NCI-H510A treated with DMSO at 0.1 percent for 48 hours (cell line): Measurements from ENCODE around the gene ATG7.
"Not testable (repeated sequence)": the region's sequence is repeated elsewhere in the genome, so short reads cannot be mapped to it uniquely, and the experiment has no call there.

Experiments used
- DNase-seq: peaks from one replicate; lab custom pipeline; 2025; lab: John Stamatoyannopoulos, UW

Gene ATG7

DNA sequence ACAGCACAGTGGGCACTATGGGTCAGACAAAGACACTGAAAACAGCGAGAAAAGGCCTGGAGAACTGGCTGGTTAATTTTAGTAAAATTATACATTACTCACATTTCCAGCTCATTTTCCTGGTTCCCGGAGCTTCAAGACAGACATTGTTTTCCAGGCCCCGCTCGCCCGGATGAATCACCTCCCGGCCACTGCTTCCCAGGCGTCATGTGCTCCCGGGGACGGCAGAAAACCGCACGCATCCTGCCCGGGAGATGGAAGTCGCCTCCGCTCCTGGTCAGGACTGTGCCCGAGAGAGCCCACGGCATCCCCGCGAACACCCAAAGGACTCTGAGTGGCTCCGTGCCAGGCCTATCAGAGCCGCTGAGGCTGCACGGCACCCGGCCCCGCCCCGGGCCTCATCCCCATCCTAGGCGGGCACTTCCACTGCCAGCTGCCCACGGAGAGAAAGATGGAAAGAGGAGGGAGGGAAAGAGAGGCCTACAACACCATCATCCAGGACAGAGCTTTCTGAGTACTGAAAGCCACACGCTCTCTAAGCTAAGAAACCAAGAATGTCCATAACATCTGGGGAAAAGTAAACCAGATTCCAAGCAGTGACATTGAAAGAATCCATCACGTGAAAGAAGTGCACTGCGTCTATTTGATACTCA is 296.4 kb downstream of the ATG7 start:
- DNase-seq: no peak

DNA sequence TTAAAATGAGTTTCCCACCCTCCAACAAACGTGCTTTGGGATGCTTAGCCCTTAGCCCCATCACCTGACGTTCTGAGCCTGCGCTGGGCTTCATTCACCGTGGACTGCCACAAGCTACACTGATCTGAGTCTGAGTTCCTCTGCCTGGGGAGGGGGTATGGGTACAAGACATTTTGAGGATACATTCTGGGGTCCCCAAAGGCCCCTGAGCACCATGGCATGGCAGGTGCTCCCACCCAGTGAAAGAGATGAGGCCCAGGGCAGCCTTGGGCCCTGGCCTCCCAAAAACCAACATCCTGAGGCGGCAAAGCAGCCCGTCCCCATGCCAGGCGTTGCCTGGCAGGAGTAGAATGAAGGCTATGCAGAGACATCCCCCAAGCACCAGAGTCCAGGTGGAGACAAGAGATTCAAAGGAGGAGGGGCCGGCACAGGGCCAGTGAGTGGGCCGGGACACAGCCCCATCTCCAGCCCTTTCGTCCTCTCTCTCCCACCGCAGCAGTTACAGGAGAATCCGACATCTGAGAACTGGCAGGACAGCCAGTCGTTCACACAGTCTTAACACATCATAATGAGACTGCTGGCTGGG is 297.1 kb downstream of the ATG7 start:
- no peak for DNase-seq

DNA sequence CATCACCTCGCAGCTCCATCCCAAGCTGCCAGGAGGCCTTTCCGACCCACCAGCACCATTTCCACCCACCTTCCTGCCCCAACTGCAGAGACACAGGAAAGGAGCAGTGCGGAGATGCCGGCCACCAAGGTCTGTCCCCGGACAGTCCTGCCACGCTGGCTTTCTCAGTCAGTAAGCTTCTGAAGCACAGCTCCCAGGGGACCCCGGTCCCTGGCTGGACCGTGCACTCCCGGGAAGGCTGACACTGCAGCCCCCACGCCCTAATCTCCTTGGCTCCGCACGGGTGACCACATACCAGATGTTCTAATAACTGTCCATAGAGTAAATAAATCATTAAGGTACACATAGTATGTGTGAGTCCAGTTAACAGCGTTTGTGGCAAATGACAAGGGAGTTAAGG is 298.1 kb downstream of the ATG7 start:
- no peak for DNase-seq

DNA sequence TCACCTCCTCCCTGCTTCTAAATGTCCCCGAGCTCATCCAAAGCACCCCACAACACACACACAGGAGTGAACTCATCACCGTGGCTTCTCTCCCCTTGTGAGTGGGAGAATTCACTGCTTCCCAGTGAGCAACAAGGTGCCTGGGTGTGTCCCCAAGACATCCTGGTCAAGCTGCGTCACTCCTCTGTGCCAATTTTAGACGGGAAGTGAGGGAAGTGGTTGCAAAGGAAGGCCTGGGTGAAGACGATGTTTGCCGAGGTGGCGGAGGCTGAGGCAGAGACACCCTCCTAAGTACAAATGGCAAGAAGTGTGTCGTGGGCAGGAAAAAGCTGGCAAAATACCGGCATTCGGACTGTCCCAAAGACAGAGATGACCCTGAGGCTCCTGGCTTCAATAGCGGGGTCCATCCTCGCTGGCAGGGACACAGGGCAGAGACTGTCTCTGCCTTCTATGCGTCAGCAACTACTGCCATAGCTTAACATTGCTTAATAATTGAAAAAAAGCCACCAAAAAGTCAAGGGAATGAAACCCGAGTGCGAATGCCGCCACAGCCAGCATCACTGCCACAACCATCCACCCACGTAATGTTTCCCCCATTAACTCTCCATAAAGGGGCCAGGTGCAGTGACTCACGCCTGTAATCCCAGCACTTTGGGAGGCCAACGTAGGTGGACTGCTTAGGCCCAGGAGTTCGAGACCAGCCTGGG is 298.7 kb downstream of the ATG7 start:
- DNase-seq: no peak

DNA sequence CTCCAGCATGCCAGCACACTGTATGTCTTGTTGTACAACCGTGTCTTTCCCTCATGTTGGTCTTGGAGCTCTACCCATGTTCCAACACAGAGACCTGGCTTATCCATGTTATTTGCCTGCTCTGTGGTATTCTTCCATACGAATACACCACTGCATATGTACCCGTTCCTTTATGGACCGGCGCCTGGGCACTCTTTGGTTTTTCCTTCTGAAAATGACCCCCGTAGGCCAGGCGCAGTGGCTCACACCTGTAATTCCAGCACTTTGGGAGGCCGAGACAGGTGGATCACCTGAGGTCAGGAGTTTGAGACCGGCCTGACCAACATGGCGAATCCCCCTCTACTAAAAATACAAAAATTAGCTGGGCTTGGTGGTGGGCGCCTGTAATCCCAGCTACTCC is 300.5 kb downstream of the ATG7 start:
- not testable (repeated sequence) for DNase-seq

DNA sequence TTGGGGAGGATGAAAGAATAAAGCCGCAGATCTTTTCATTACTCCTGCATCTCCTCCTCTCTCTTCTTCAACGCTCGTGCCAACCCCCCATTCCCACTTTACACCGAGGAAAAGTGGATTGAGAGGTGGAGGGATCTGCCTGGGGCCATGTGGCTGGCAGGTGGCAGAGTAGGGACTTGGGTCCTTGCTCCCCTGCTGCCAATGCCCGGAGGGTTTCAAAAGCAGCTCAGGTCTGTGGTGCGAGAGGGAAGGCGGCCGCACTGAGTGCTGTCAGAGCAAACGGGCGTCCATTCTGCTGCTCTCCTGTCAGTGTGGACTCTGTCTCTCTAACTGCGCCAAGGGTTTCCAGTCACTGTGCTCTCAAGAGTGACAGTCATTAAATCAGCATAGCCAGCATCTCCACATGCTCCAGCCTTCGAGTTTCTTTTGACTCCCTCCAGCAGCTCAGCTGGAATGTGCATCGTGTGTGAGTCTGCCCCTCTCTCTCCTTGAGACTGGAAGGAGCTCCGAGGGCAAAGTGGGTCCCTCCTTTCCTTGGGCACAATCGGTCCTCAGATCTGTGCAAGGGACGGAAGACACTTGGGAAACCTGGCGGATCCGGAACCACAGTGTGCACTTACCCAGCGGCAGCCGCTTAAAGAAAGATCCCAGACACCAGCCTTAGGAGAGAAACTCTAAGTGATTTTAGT is 302.9 kb downstream of the ATG7 start:
- DNase-seq: no peak

DNA sequence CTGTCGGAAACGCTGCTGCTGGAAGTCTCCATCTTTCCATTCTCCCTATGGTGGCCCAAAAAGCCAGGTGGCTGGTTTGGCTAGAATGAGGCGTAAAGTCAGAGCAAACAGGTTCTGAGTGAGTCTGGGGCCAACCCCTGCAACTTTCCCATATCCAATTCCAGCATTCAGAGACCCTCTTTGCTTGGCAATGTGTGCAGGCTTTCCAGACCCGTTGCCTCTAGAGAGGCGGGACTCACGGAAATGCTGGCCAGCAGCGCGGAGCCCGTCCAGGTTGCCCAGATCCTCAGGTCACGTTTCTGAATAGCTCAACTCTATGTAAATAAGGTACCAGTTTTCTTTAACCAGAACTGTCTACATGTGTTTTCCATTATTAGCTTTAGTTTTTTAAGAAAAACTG is 303.5 kb downstream of the ATG7 start:
- DNase-seq: no peak

DNA sequence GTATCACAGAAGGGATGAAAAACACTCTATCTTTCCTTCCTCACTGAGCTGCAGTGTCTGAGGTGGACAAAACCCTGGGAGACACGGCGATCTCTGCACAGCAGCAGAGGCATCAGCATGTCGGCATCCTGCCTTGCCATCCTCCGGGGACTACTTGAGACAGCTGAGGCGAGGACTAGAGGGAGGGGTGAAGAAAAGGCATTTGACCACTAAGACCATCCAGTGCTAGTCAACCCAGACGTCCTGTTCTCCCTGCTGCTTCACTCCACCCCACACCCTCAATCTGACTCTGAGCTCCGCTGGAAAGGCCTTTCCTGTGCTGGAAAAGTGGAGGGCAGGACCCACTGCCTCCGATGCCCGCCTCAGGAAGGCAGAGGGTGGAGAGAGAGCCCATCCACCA is 304.3 kb downstream of the ATG7 start:
- DNase-seq: no peak

DNA sequence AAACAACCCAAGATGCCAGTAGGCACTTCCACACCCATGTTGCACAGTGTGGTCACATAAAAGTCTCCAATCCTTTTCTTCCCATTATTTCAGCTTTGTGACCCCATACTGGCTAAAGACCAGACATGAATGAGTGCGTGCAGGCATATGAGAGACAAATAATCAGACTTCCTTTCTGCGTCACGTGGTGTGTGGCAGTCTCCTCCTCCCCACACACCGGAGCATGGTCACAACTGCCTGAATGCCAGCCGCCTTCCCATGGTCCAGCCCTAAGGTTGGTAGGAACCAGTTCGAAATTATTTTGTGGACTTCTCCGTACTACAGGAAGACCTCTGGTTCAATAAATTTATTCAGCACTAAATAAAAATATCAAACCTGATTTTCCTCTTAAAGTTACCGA is 306.0 kb downstream of the ATG7 start:
- no peak for DNase-seq

DNA sequence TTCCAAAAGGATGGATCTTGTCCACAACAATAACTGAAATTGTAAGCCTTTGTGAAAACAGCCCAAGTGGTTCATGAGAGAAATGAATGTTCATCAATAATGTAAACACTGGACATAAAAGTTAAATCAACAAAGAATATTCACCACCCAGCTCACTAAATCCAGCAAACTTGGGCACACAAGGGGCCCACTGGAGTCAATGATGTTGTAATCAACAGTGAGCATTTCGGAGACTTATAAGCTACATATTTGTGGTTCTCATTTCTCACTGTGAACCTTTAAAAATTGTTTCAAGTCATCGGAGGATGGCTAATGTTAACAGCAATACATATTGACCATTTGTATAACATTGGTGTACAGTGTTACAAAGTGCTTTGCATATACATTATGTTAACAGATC is 308.4 kb downstream of the ATG7 start:
- DNase-seq: no peak

DNA sequence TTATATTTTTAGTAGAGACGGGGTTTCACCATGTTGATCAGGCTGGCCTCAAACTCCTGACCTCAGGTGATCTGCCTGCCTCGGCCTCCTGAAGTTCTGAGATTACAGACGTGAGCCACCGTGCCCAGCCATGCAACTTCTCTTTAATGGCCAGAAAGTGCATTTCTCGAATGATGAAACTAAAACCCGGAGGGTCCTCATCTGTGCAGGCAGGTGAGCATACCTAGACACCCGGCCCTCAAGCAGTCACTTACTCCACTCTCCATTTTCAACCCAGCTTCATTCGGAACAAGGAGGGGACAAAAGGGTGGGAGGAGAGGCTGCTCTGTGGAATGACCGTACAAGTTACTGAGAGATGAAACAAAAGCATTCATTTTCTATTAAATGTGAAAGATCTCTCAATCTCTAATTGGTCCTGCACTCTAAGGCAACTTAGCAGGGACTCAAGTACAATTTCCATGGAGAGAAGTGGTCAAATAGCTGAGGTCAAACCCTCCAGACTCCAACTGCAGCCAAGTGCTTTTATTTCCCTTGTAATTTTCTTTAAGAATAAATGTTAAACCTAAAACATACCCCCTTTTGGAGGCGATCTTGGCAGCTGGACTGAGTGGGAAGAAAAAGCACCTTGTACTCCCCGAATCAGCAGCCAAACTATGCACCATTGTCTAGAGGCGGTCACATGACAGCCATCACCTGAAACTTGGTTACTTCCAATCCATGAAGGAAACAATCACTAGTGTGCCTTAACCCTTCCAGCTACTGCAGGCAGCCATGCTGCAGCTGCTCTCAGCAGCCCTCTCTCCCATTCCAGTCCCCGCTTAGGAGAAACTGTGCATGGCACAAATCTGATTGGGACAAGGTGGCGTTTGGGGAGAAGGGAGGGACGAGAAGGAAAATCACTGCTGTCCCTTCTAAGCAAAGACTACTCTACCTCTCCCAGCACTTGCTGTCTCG is 309.3 kb downstream of the ATG7 start:
- no peak for DNase-seq

DNA sequence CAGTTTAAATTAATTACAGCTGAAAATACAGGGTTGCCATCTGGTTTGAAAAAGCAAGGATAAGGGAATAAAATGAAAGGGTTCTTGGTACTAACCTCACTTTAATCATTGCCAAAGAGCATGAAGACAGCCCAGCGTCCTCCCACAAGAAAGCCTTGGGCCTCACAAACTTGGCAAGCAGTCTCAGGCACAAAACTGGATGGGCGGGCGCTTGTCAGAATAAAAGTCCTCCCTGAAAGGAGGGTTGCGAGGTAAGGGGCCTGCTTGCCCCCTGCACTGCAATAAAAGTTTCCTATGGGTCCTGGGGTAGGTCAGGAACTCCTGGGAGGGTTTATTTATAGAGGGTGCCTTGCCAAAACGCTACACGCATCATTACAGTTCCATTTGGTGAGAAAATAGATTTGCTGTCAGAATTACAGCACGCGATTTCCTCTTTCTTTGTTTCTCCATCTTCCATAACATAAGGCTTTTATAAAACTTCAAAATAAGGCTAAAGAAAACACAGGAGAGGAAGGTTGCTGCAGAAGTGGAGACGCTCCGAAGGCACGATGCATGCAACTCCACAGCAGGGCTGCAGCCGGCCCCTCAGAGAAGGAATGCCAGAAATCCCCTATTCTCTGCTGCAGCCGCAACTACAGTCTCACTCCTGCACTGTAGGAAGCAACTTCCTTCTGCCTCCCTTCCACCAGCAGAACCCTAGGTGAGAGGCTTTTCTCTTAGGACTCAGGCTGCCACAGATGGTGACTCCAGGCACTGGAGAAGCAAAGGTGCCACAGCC is 310.2 kb downstream of the ATG7 start:
- no peak for DNase-seq

DNA sequence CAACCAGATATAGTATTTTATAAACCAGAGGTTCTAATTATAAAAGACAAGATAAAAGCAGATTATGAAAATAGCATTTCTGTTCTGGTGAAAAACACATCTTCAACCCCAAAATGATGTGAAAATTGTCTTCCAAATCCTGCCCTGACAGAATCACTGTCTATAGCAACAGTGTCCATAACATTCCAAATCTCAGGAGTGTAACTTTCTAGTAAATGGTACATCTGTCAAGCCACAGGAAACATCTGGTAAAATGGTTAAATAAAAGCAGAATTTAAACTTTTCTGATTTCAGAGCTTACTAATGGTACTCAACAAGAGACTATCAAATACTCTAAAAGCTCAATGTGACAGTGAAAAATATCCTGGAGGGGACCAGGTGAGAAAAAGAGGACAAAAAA is 311.0 kb downstream of the ATG7 start:
- no peak for DNase-seq

DNA sequence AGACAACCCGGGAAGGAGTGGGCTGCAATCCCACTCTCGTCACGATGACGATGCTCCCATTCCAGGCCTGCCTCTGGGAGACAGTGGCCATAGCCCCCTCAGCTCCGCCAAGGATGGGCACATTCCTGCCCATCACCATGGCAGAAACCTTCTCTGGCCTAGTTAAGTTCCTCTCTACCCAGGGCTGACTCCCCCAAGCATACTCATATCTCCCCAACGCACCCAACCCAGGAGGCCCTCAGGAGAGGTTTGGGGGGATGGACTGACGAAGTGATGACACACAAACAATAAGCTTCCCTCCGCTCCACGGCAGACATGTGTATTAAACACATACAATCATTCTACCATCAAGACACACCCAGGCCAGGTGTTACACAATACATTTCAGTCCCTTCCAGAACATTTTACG is 311.4 kb downstream of the ATG7 start:
- DNase-seq: no peak

DNA sequence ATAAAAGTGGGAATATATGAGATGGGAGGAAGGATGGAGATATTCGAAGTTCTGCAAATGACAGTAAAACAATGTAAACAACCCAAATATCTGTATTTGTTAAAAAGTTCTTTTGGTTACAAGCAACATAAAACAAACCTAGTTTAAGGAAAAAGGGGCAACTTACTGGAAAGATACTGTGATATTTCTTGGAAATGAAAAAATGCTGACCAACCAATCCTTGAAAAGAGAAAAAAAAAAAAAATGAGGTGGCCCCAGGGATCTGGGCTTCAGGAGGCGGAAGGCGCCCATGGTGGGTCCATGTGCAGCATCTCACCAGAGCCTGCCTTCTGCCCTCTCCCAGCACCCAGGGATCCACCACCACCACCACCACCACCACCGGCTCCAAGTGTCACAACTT is 312.4 kb downstream of the ATG7 start:
- no peak for DNase-seq

DNA sequence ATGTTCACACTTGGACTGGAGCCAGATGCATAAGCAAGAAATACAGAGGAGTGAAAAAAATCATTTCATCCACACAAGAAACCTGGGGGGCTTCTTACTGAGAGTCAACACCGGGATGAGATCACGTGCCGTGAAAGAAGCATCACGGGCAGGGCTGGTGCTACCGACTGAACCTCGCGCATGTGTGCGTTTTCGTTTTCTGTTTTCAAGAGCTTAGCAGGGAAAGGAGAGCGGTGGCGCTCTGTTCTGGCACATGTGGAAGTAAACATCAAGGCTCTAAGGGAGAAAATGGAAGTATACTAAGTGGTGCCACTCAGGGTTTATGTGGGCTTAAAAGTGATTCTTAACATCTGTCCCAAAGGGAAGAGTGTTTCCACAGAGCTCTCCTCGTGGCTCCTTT is 315.6 kb downstream of the ATG7 start:
- no peak for DNase-seq

DNA sequence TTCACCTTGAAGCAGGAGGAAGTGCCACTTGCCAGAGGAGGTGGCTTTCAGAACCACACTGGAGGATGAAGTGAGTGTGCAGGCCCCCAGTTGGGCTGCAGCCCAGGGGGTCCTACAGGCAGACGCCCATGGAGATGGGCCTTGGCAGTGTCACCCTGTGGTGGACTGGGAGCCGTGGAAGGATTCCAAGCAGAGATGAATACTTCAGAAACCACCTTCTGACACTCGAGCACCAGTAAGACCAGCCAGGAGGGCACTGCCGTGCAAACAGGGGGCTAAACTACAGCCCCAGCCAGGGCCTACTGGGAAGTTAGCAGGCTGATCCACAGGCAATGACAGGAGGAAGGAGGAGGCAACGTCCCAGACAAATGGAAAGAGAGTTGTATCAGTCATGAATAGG is 316.1 kb downstream of the ATG7 start:
- DNase-seq: no peak

DNA sequence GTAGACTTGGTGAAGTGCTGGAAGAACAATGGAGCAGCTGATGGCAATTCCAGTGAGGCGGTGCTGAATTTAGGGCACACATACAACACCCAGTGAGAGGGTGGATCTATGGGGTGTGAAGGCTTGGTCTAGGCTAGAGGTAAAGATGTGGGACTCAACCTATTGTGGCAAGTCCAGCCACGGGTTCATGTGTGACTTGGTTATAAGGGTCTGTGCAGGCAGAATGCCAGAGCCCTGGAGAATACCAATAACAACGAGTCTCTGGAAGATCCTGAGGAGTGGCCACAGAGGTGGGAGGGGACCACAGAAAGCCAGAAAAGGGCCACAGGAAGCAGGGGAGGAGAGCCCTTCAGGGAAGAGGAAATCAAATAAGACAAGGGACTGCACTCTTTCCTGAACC is 316.6 kb downstream of the ATG7 start:
- no peak for DNase-seq

DNA sequence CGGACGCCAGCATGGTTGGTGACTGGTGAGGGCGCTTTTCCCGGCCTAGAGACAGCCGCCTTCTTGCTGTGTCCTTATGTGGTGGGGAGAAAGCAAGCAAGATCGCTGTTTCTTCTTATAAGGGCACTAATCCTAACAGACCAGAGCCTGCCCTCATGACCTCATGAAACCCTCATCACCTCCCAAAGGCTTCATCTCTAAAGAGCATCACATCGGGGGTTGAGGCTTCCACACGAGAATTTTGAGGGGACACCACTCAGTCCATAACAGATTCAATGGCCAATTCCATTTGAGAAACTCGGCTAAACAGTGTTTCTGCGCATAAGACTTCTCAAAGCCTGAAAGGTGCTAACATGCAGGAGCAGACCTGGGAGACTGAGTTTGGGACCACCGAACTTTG is 317.5 kb downstream of the ATG7 start:
- no peak for DNase-seq

DNA sequence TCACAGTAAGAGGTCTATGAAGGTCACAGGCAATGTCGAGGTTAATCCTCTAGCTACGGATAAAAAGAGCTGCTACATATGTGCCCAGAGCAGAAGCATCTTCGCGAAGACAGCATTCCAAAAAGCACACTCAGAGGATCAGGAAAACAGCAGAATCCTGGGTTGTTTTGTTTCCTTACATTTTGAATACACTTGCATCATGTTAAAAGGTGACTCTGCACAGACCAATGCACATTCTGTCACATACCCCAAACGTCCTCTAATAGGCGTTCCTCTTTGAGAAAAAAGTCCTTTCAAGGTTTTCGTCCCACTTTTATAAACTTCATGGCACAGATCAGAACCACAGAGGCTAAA is 318.8 kb downstream of the ATG7 start:
- no peak for DNase-seq
